GM18861 (cell line): ENCODE measurements around the gene CRHR2.

Source experiments
- ATAC-seq: cut with Tn5 transposase; IDR thresholded peaks from one replicate; pipeline ENCODE4 v1.9.1; 2021; ENCODE audit not compliant: unreplicated experiment

Gene CRHR2

GRCh38 chr7:30683306-30683705, 1.1 kb upstream of the CRHR2 start:
- no peak for ATAC-seq

GRCh38 chr7:30681815-30682211, 443 bp downstream of the CRHR2 start:
- no peak for ATAC-seq

- no peak for ATAC-seq
Measured at GRCh38 chr7:30681331-30681797, 892 bp downstream of the CRHR2 start.

- no peak for ATAC-seq
Measured at GRCh38 chr7:30679664-30680063, 2.6 kb downstream of the CRHR2 start.

GRCh38 chr7:30678805-30679204, 3.5 kb downstream of the CRHR2 start:
- ATAC-seq = no peak

GRCh38 chr7:30674876-30675275, 7.4 kb downstream of the CRHR2 start:
- no peak for ATAC-seq

- ATAC-seq = no peak
Measured at GRCh38 chr7:30674420-30674819, 7.8 kb downstream of the CRHR2 start.

- ATAC-seq = no peak
Measured at GRCh38 chr7:30671793-30672465, 10.3 kb downstream of the CRHR2 start.

GRCh38 chr7:30668102-30668501, 14.2 kb downstream of the CRHR2 start:
- ATAC-seq = no peak

GRCh38 chr7:30667172-30667571, 15.1 kb downstream of the CRHR2 start:
- no peak for ATAC-seq

- no peak for ATAC-seq
Measured at GRCh38 chr7:30665449-30665848, 16.8 kb downstream of the CRHR2 start.

GRCh38 chr7:30665043-30665442, 17.2 kb downstream of the CRHR2 start:
- ATAC-seq = no peak

GRCh38 chr7:30664184-30664885, 17.9 kb downstream of the CRHR2 start:
- ATAC-seq = no peak

GRCh38 chr7:30663414-30663813, 18.8 kb downstream of the CRHR2 start:
- no peak for ATAC-seq

GRCh38 chr7:30662431-30662939, 19.8 kb downstream of the CRHR2 start:
- ATAC-seq = no peak

GRCh38 chr7:30661926-30662325, 20.3 kb downstream of the CRHR2 start:
- no peak for ATAC-seq

GRCh38 chr7:30660331-30661255, 21.7 kb downstream of the CRHR2 start:
- no peak for ATAC-seq

- ATAC-seq = no peak
Measured at GRCh38 chr7:30659312-30659711, 22.9 kb downstream of the CRHR2 start.

GRCh38 chr7:30658479-30659074, 23.7 kb downstream of the CRHR2 start:
- no peak for ATAC-seq

GRCh38 chr7:30657131-30657530, 25.1 kb downstream of the CRHR2 start:
- no peak for ATAC-seq
